KMS-11 (cell line): ENCODE measurements around the gene NRAP.

ENCODE experiments used
- H2AFZ ChIP-seq: fragments of 200-600 bp; sonication (generic); 2 replicates; pipeline ENCODE4 v1.6.1; 2016; ENCODE audit warnings: antibody characterized with exemption, mixed run types, low read depth
- H3K27ac ChIP-seq: fragments of 200-600 bp; sonication (generic); 2 replicates; pipeline ENCODE4 v1.6.1; 2016; ENCODE audit warnings: mild to moderate bottlenecking, mixed run types
- H3K27me3 ChIP-seq: fragments of 200-600 bp; sonication (generic); 2 replicates; pipeline ENCODE4 v1.6.1; 2017; ENCODE audit warnings: mild to moderate bottlenecking, low read depth, mixed run types, moderate library complexity; ENCODE audit not compliant: insufficient read depth
- H3K36me3 ChIP-seq: fragments of 200-600 bp; sonication (generic); 2 replicates; pipeline ENCODE4 v1.6.1; 2017; ENCODE audit warnings: mild to moderate bottlenecking, mixed run types; ENCODE audit not compliant: insufficient read depth
- H3K4me1 ChIP-seq: fragments of 200-600 bp; sonication (generic); 2 replicates; pipeline ENCODE4 v1.6.1; 2016; ENCODE audit warnings: mild to moderate bottlenecking, low read depth, mixed run types; ENCODE audit not compliant: poor library complexity, severe bottlenecking
- H3K4me2 ChIP-seq: fragments of 200-600 bp; sonication (generic); 2 replicates; pipeline ENCODE4 v1.7.0; 2016; ENCODE audit warnings: mild to moderate bottlenecking, mixed run types
- H3K4me3 ChIP-seq: fragments of 200-600 bp; sonication (generic); IDR thresholded peaks from 2 replicates; pipeline ENCODE4 v1.6.1; 2017; ENCODE audit warnings: low read depth, low read length, mixed read lengths; ENCODE audit not compliant: insufficient read depth
- H3K79me2 ChIP-seq: fragments of 200-600 bp; sonication (generic); 2 replicates; pipeline ENCODE4 v1.6.1; 2016; ENCODE audit warnings: low read depth, mixed run types; ENCODE audit not compliant: insufficient read depth
- H3K9ac ChIP-seq: fragments of 200-600 bp; sonication (generic); 2 replicates; pipeline ENCODE4 v1.6.1; 2016; ENCODE audit warnings: mild to moderate bottlenecking, mixed run types
- H4K20me1 ChIP-seq: fragments of 200-600 bp; sonication (generic); 2 replicates; pipeline ENCODE4 v1.6.1; 2016; ENCODE audit warnings: mild to moderate bottlenecking, mixed run types; ENCODE audit not compliant: insufficient read depth
- TF ChIP-seq, protein P1 (sequence below): fragments of 200-600 bp; sonication (generic); conservative IDR thresholded peaks from 2 replicates; pipeline ENCODE4 v1.6.1; 2017; ENCODE audit warnings: low read depth, mild to moderate bottlenecking, antibody characterized with exemption, low read length, moderate library complexity, mixed read lengths

NRAP gene

GRCh38 chr10:113651021-113651420 is 12.8 kb downstream of the NRAP start:
- Histone ChIP-seq H2AFZ (no peak overlapping the region), H3K4me2 (no peak overlapping the region), H3K27ac (no peak overlapping the region), H3K36me3 (no peaks in the 10 kb centered on the region), H4K20me1 (no peaks in the 10 kb centered on the region), H3K4me1 (no peaks in the 10 kb centered on the region), H3K27me3 (no peaks in the 10 kb centered on the region), H3K4me3 (no peak overlapping the region), H3K9ac (no peak overlapping the region), H3K79me2 (no peaks in the 10 kb centered on the region)
- TF ChIP-seq, protein P1, sequence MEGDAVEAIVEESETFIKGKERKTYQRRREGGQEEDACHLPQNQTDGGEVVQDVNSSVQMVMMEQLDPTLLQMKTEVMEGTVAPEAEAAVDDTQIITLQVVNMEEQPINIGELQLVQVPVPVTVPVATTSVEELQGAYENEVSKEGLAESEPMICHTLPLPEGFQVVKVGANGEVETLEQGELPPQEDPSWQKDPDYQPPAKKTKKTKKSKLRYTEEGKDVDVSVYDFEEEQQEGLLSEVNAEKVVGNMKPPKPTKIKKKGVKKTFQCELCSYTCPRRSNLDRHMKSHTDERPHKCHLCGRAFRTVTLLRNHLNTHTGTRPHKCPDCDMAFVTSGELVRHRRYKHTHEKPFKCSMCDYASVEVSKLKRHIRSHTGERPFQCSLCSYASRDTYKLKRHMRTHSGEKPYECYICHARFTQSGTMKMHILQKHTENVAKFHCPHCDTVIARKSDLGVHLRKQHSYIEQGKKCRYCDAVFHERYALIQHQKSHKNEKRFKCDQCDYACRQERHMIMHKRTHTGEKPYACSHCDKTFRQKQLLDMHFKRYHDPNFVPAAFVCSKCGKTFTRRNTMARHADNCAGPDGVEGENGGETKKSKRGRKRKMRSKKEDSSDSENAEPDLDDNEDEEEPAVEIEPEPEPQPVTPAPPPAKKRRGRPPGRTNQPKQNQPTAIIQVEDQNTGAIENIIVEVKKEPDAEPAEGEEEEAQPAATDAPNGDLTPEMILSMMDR = no peak

- Histone ChIP-seq H3K27me3 (no peaks in the 10 kb centered on the region), H3K36me3 (no peaks in the 10 kb centered on the region), H4K20me1 (no peaks in the 10 kb centered on the region), H3K79me2 (no peaks in the 10 kb centered on the region), H3K4me2 (no peak overlapping the region), H2AFZ (no peak overlapping the region), H3K27ac (no peak overlapping the region), H3K9ac (no peak overlapping the region), H3K4me1 (no peaks in the 10 kb centered on the region), H3K4me3 (no peak overlapping the region)
- TF ChIP-seq, protein P1 = no peak
Measured at GRCh38 chr10:113650172-113650571, 13.7 kb downstream of the NRAP start.

DNA sequence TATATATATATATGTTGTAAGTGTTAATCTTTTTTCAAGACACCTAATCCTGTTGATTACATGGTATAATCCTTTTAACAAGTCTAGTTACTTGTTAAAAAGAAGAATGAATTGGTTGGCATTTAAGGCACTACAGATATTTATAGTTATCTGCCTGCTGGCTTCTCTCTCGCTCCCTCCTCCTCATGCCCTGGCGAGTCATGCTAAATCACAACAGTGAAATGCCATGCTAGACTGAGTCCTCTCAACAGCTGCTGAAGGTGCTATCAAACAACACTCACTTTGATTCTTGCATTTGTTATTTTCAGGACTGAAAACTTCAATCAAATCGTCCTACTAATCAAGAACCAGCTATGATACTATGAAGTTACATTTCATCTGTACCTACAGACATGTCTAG is 15.4 kb downstream of the NRAP start:
- Histone ChIP-seq H2AFZ (no peak overlapping the region), H3K4me2 (no peak overlapping the region), H3K36me3 (no peaks in the 10 kb centered on the region), H3K9ac (no peak overlapping the region), H3K79me2 (no peaks in the 10 kb centered on the region), H3K27ac (no peak overlapping the region), H3K4me3 (no peak overlapping the region), H3K4me1 (no peaks in the 10 kb centered on the region), H4K20me1 (no peaks in the 10 kb centered on the region), H3K27me3 (no peaks in the 10 kb centered on the region)
- TF ChIP-seq, protein P1 = no peak

DNA sequence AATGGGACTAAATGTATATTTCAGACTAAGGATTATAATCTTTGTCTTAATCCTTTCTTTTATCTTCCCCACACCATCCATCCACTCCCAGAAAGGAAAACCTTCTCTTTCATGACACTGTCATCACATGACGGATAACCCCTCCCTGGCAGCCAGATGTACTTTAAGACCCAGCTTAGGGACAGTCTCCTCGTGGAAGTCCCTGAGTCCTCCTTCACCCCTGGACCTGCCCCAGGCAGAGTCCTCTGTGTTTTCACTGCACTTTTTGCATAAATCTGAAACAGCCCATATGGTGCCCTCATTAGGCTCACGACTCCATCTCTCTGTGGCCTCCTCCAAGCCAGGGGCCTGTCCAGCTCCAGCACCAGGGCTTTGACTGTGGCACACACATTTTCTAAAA is 16.0 kb downstream of the NRAP start:
- Histone ChIP-seq H2AFZ (no peak overlapping the region), H3K36me3 (no peaks in the 10 kb centered on the region), H3K4me1 (no peaks in the 10 kb centered on the region), H3K79me2 (no peaks in the 10 kb centered on the region), H4K20me1 (no peaks in the 10 kb centered on the region), H3K9ac (no peak overlapping the region), H3K27ac (no peak overlapping the region), H3K4me3 (no peak overlapping the region), H3K4me2 (no peak overlapping the region), H3K27me3 (no peaks in the 10 kb centered on the region)
- TF ChIP-seq, protein P1 = no peak
